Gastroesophageal sphincter (tissue), 4 donors: Measurements from ENCODE around the gene STEAP3. TPM values are rescaled to one million over a fixed set of nuclear protein-coding genes. Genes with fewer than 3 reads are reported as not detected.
A peak's percentile ranks its signal among the peaks of the same experiment; 100 is the strongest.

Experiments
- ATAC-seq: fragments of 150-250 bp; one replicate; pipeline ENCODE4 v1.9.1; 2016; ENCODE audit warnings: mild to moderate bottlenecking, moderate library complexity
- H3K27ac ChIP-seq, 4 donors: fragments of 200-600 bp; sonication (generic) in 3 of 4; 1 replicate in 3 of 4; 2 replicates in 1 of 4; pipeline ENCODE4 v1.5.1; 2016 to 2019
- H3K27me3 ChIP-seq: fragments of 200-600 bp; sonication (generic); one replicate; pipeline ENCODE4 v1.5.1; 2019
- H3K36me3 ChIP-seq, 2 donors: fragments of 200-600 bp; sonication (generic); one replicate each; pipeline ENCODE4 v1.5.1; 2019; ENCODE audit warnings: control low read depth in 1 of 2
- H3K4me1 ChIP-seq, 3 donors: fragments of 200-600 bp; sonication (generic); 1 replicate in 2 of 3; 2 replicates in 1 of 3; pipeline ENCODE4 v1.5.1; 2016 to 2019; ENCODE audit warnings: control low read depth in 2 of 3
- H3K4me3 ChIP-seq, 2 donors: fragments of 200-600 bp; sonication (generic); one replicate each; pipeline ENCODE4 v1.5.1; 2019; ENCODE audit warnings: mild to moderate bottlenecking in 1 of 2, moderate library complexity in 1 of 2
- H3K9me3 ChIP-seq, 3 donors: fragments of 200-600 bp; sonication (generic); one replicate each; pipeline ENCODE4 v1.5.1; 2017 to 2019; ENCODE audit warnings: control low read depth in 2 of 3
- CTCF ChIP-seq, 4 experiments: fragments of 200-600 bp in 2 of 4; fragments of 450-650 bp in 2 of 4; sonication (generic) in 1 of 4; IDR thresholded peaks; one replicate each; pipeline ENCODE4 v1.5.1; 2017 to 2019; ENCODE audit warnings: antibody characterized with exemption in 4 of 4, mild to moderate bottlenecking in 2 of 4, moderate library complexity in 2 of 4
- EP300 ChIP-seq: sonication (generic); formaldehyde crosslinking; IDR thresholded peaks from one replicate; pipeline ENCODE4 v1.6.1; 2017; ENCODE audit warnings: antibody characterized with exemption, mild to moderate bottlenecking
- POLR2A ChIP-seq, 2 donors: fragments of 450-650 bp; IDR thresholded peaks; one replicate each; pipeline ENCODE4 v1.6.1; 2017; ENCODE audit warnings: antibody characterized with exemption in 2 of 2, mild to moderate bottlenecking in 2 of 2, moderate library complexity in 1 of 2
- POLR2AphosphoS5 ChIP-seq: sonication (generic); formaldehyde crosslinking; IDR thresholded peaks from one replicate; pipeline ENCODE4 v1.6.1; 2017; ENCODE audit warnings: antibody characterized with exemption
- WGBS, 2 donors: methylation state at CpG; one replicate each; pipeline ENCODE4 v1.1.5; 2018; ENCODE audit warnings: low coverage in 1 of 2; 5-methylcytosine and 5-hydroxymethylcytosine counted together
- total RNA-seq, 4 donors: library from RNA; depleted of rRNA; stranded (reverse); fragments of >200 nt; gene quantifications; one replicate each; pipeline ENCODE4 v1.1.0, GENCODE V29; 2016

Gene STEAP3
- total RNA-seq, 4 donors from 2014 or later: 2.0 to 10.6 (median 4.6) TPM

- Histone ChIP-seq H3K9me3 (no peaks in the 10 kb centered on the region), H3K36me3 (peaks cover 0 to 15% of the 10 kb centered on the region in 2 donors), H3K4me1 (peaks cover 0 to 40% (median 0%) of the 10 kb centered on the region in 3 donors), H3K27ac (peak overlapping the region in 1 of 4 donors; percentile 42), H3K4me3 (no peak overlapping the region), H3K27me3 (no peaks in the 10 kb centered on the region)
- 27% methylated on average over 8 of the region's 8 CpGs; no CpG with 5 or more reads in 1 of the 2 donors for WGBS, 2 donors
- TF ChIP-seq POLR2AphosphoS5 (no peak), POLR2A (IDR thresholded peaks at IDR 0.05) (no peak), EP300 (no peak), CTCF (IDR thresholded peaks at IDR 0.05) (peak in 3 of 4 experiments; percentile 36 to 41 (median 36))
- no peak for ATAC-seq
These were observed 68.6 kb downstream of the STEAP3 start for GRCh38 chr2:119292226-119292625.

- Histone ChIP-seq H3K4me3 (no peak overlapping the region), H3K36me3 (peaks cover 0 to 15% of the 10 kb centered on the region in 2 donors), H3K4me1 (peaks cover 0 to 40% (median 0%) of the 10 kb centered on the region in 3 donors), H3K27me3 (no peaks in the 10 kb centered on the region), H3K27ac (no peak overlapping the region), H3K9me3 (no peaks in the 10 kb centered on the region)
- TF ChIP-seq POLR2A (IDR thresholded peaks at IDR 0.05) (no peak), POLR2AphosphoS5 (no peak), EP300 (no peak), CTCF (IDR thresholded peaks at IDR 0.05) (no peak)
- 78 to 89% methylated on average over 1 of the region's 2 CpGs for WGBS, 2 donors
- ATAC-seq: no peak
These were observed 69.6 kb downstream of the STEAP3 start for GRCh38 chr2:119293254-119293653.

- H3K27me3 ChIP-seq: no peaks in the 10 kb centered on the region
- H3K4me1 ChIP-seq: peaks cover 0 to 33% (median 0%) of the 10 kb centered on the region in 3 donors
- peaks cover 0 to 15% of the 10 kb centered on the region in 2 donors for H3K36me3 ChIP-seq
- 68 to 82% methylated on average over 3 to 5 of the region's 7 CpGs for WGBS, 2 donors
- H3K9me3 ChIP-seq: no peaks in the 10 kb centered on the region
- no peak for ATAC-seq
- no peak for TF ChIP-seq POLR2AphosphoS5
- TF ChIP-seq CTCF (IDR thresholded peaks at IDR 0.05): no peak
- no peak for TF ChIP-seq EP300
- no peak for TF ChIP-seq POLR2A (IDR thresholded peaks at IDR 0.05)
- no peak overlapping the region for H3K4me3 ChIP-seq
- H3K27ac ChIP-seq: no peak overlapping the region
These were observed 70.3 kb downstream of the STEAP3 start for GRCh38 chr2:119293900-119294299.

- no peak for TF ChIP-seq POLR2AphosphoS5
- TF ChIP-seq CTCF (IDR thresholded peaks at IDR 0.05): no peak
- no peak for TF ChIP-seq POLR2A (IDR thresholded peaks at IDR 0.05)
- no peak for TF ChIP-seq EP300
- peaks cover 0 to 15% of the 10 kb centered on the region in 2 donors for H3K36me3 ChIP-seq
- no peaks in the 10 kb centered on the region for H3K27me3 ChIP-seq
- WGBS, 2 donors: 82 to 93% methylated on average over 3 to 11 of the region's 14 CpGs
- H3K4me1 ChIP-seq: peaks cover 0 to 26% (median 0%) of the 10 kb centered on the region in 3 donors
- H3K9me3 ChIP-seq: no peaks in the 10 kb centered on the region
- H3K4me3 ChIP-seq: no peak overlapping the region
- no peak for ATAC-seq
- no peak overlapping the region for H3K27ac ChIP-seq
These were observed 71.0 kb downstream of the STEAP3 start for GRCh38 chr2:119294671-119295070.

- H3K36me3 ChIP-seq: peaks cover 0 to 15% of the 10 kb centered on the region in 2 donors
- H3K4me3 ChIP-seq: no peak overlapping the region
- peaks cover 0 to 19% (median 0%) of the 10 kb centered on the region in 3 donors for H3K4me1 ChIP-seq
- no peaks in the 10 kb centered on the region for H3K9me3 ChIP-seq
- H3K27me3 ChIP-seq: no peaks in the 10 kb centered on the region
- H3K27ac ChIP-seq: no peak overlapping the region
- no peak for ATAC-seq
- WGBS, 2 donors: 71 to 76% methylated on average over 9 to 10 of the region's 10 CpGs
- TF ChIP-seq POLR2AphosphoS5: no peak
- TF ChIP-seq CTCF (IDR thresholded peaks at IDR 0.05): no peak
- TF ChIP-seq EP300: no peak
- no peak for TF ChIP-seq POLR2A (IDR thresholded peaks at IDR 0.05)
These were observed 72.2 kb downstream of the STEAP3 start for GRCh38 chr2:119295688-119296375.
